HG03045 (cell line): Measurements from ENCODE around the gene MAMLD1.

Experiments
- ATAC-seq: cut with Tn5 transposase; IDR thresholded peaks from one replicate; pipeline ENCODE4 v1.9.1; 2021; ENCODE audit warnings: mild to moderate bottlenecking, moderate library complexity; ENCODE audit not compliant: unreplicated experiment

The MAMLD1 gene

DNA sequence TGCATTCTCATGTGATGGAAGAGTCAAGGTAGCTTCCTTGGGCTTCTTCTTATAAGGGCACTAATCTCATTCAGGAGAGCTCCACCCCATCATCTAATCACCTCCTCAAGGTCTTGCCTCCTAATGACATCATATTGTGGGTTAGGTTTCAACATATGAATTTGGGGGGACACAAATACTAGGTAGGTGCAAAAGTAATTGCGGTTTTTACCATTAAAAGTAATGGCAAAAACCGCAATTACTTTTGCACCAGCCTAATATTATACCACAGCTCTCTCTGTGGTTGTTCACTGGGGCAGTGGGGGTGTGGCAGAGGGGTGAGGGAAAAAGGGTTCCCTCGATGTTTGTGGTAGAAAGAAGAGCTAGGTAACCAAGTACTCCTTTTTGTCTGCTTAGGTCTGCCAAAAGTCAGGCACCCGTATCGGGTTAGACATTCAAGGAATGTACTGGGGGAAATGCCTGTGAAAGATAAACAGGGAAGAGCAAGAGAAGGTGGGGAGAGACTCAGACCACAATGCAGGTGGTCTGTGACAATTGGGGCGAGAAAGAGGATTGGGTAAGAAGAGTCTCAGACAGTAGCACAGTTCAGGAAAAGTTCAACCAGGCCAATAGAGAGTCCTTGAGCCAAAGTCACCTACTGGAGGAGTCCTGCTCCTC lies 126.4 kb downstream of the MAMLD1 start:
- ATAC-seq, result no peak

DNA sequence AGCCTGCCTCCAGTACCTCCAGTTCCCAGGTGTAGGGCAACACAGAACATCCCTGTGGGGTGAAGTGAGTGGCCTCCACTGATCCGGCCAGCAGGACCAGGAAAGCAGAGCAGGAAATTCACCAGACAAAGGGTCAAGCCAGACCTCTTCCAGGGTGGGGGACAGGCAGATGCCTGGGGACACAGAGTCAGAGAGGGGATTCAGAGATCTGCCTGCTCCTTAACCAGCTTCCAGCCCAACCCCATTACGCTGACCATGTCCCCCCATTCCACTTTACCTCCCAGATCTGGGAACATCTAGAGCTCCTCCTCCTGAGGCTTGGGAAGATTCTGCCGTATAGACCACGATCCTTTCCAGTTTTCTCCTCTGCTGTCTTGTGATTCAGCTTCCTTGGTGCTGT lies 132.4 kb downstream of the MAMLD1 start:
- no peak for ATAC-seq

DNA sequence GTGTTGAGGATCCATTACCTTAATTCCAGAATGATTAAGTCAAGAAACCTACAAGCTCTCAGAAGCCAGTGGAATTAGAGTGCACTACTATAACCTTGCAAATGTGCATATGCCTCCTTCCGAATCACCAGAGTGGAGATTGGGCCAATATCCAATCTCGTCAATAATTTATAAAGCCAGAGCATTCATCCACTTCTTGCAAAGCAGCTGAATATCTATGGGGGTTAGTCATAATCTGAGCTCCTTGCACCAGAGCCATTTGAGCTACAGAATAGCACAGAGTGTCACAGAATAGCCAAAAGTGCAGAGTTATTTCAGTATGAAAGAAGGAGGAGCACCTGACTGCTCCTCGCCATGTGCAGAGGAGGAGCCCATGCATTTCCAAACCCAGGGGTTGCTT lies 136.1 kb downstream of the MAMLD1 start:
- ATAC-seq, result no peak

DNA sequence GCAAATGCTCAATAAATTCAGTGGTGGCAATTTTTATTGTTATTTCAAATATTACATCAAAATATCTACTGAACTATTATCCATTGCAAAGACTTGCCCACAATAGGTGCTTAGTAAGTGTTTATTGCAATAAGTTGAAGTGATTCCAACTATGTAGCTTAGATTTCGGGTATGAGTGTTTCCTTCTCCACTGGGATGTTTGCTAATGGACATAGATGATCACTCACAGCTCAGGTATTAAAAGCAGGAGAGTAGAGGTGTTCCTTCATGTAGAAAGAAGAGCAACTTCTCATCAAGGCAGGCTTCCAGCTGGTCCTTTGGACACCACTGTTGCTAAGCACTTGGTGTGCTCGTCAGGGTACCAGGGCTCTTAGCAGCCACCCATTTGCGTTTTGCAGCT lies 139.0 kb downstream of the MAMLD1 start:
- no peak for ATAC-seq

DNA sequence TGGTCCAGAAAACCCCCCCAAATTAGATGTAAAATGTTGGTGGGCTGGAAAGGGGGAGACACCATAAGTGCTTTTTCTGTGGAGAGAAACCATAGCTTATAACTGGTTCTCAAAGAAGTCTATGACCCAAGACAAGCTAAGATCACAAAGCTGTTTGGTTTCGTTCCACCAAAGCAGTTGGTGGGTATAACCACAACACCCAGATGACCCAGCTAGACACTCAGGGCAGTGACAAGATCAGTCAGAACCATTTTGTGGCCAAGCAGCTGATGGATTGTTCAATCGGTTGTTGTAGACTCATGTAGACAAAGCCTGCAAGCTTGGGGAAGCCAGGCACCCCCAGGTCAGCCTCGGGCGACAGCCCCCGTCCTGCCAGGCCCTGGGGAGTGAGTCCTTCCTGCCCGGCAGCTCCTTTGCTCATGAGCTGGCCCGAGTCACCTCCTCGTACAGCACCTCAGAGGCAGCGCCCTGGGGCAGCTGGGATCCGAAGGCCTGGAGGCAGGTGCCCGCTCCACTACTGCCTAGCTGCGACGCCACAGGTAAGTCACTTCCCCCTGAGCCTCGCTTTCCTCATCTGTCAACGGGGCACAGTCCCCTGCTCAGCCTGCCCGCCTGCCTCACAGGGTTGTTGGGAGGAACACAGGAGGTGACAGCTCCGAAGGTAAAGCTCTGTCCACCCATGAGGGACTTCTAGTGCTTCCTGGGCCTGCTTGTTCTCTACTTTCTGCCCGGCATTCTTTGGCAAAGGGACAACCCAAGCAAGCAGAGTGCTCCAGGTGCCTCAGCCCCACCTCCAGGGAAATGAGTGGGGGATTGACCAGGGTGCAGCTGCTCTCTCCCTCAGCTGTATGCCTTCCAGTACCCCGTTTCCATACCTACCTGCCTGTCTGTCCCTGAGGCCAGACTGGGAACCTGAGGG lies 140.1 kb downstream of the MAMLD1 start:
- no peak for ATAC-seq

DNA sequence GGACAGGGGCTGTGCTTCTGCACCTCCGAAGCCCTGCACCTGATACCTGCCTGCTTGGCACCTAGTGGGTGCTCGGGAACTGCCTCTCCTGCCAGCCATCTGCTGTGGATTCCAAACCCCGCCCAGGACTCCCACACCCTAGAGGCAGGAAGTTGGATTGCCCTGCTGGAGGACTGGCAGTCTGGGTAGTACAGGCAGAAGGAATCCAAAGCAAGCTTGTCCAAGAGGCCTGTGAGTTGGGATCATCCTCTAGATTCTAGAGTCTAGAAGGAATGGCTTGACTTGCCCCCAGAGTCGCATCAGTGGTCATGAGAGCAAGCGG lies 140.7 kb downstream of the MAMLD1 start:
- no peak for ATAC-seq

DNA sequence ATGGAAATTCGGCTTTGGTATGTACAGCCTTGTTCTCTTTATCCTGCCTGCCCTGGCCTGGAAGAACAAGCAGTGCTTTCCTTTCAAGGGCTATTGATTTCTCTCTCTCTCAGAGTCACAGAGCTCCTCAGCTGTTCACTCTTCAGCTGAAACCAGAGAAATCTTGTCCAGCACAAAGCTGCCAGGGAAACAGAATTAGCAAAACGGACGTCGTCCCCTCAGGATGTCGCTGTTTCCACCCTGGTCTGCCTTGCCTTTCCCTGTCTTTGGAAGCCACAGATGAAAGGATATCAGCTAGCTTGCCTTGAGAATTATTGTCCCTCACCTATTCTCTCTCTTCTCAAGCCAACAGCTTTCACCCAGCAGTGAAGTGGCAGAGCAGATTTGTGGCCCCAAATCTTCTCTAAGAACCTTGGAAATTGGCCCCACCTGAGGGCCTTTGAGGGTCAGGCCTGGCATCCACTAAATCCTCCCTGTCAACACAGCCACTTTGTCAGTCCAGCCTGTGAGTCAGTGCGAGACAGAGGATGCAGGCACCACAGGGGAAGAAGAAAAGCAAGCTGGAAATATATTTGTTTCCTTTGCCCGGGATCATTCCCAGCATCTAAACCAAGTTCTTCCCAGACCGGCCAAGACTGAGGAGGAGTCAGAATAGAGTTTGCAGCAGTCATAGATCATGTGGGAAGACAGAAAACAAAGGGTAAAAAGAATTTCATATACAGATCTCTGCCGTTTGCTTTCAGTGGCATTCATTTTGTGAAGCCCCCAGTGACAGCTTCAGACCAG lies 141.5 kb downstream of the MAMLD1 start:
- no peak for ATAC-seq

DNA sequence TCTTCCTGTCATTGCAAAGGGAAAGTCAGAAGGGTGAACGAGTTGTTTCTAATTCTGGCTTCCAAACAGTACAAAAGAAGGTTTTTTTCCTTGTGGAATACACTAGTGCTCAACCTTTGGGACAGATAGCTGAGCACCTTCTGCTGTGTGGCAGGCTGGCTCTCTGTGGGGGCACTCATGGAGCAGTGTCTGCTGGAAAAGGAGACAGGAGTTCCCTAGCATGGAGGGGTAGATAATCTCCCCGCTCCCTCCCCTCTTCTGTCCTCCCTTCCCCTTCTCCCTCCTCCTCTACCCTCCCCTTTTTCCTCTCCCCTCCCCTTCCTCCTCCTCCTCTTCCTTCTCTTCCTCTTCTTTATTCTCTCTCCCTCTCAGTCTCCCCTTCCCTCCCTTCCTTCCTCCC lies 142.9 kb downstream of the MAMLD1 start:
- no peak for ATAC-seq

DNA sequence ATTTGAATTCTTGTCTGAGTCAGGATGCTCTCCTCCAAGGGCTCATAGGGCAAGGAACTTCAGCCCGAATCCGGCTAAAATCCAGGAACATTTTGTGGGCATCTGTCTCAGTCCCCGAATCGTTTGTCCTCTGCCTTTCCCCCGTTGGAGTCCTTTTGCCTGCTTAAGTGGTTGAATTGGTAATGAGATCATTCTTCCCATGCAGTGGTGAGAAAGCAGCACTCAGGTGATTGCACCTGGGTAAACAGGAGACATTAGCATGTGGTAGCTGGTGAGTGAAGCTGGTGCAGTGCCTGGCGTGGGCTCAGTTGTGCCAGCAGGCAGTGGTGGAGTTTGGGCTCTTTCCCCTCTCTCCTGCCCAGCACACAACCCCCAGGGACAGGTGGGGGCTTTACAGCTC lies 143.4 kb downstream of the MAMLD1 start:
- no peak for ATAC-seq

DNA sequence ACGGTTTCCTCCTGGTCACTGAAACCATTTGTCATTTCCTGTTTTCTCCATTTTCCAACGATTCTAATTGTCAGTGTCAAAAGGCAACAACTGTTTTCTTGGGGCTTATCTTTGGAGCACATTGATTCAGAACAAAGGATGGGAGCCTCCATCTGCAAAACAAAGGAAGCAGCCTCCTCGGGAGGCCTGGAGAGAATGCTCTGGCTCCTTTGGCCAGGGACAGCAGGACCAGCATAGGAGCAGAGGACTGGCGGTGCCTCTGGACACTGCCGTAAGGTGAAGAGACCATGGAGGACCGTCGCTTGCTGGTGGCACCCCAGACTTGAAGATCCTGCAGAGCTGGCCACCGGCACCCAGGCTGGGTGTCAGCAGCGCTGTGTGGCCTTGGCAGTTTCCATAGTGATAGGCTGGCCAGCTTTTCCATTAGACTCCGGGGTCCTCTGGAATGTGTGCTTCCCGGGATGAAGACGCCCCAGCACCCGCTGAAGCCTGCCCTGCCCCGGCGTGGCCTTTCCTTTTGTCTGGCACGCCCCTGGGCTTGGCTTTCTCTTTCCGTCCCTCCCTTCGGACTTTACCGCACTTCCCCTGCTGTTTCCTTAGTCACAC lies 144.2 kb downstream of the MAMLD1 start:
- ATAC-seq, result no peak

DNA sequence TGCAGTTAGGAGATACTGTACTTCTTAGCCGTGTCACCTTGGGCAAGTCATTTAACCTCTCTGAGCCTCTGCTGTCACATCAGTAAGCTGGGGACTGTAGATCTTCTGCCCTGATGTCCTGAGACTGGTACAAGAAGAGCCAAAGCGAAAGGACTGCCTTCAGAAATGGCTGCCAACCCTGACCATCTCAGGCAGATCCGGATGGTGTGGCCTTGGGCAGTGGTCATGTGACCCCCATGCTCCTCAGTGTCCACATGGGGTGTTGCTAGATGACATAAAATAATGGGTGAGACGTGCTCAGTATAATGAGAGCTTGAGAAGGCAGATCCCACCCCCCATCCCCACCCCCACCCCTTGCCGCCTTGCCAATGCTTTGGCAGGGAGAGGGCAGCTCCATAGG lies 144.9 kb downstream of the MAMLD1 start:
- ATAC-seq, result no peak

DNA sequence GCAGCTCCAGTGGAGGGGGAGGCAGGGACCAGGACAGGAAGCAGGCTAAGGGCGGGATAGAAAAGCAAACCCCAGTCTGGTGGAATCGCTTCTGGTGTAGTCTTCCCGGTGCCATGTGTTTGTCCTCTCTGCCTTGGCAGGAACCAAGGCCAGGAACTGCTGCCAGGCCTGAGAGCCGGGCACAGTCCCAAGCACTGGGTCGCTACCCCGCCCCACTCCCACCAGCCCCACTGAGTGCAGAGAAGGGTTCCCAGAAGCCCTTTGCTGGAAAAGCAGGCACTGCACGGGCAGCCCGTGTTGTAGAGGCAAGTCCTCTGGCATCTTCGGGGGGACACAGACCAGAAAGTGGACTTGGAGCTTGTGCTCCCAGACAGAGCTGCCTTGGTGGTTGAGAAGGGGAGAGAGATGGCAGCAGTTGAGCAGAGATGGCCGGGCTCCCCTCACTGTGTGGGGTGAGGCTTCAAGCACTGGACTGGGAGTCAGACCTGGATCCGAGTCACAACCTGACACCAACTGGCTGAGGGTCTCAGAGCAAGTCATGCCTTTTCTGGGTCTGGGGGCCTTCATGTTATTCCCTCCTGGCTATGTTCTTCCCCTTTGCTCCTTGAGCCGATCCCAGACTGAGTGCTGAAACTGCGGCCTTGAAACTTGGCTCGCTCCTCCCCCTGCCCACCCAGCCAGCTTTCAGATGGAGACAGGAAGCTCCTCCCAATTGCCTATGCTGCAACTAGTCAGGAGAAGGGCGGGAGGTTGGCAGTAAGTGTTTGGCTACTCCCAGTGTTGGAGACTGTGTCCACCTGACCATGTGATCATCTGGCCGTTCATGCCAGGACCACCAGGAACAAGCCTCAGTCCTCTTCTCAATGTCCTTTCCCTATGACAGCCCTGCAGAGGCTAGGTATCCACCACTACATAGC lies 145.6 kb downstream of the MAMLD1 start:
- no peak for ATAC-seq

DNA sequence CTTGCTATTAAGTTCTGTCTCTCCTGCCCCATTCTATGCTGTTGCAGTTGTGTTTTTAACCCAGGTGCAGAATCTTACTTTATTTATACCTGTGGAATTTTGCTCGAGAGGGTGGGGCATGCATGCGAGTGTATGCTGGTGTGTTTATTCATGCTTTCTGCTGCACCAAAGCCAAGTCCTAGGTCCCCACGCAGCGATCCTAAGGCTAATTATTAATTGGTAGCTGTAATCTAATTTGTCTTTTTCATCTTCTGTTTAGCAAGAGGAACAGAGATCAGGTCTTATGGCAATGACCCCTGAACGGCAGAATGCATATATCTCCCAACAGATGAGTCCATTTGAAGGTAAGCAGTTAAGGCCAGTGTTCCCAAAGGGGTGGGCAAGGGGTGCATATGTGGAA lies 146.6 kb downstream of the MAMLD1 start:
- ATAC-seq, result no peak

DNA sequence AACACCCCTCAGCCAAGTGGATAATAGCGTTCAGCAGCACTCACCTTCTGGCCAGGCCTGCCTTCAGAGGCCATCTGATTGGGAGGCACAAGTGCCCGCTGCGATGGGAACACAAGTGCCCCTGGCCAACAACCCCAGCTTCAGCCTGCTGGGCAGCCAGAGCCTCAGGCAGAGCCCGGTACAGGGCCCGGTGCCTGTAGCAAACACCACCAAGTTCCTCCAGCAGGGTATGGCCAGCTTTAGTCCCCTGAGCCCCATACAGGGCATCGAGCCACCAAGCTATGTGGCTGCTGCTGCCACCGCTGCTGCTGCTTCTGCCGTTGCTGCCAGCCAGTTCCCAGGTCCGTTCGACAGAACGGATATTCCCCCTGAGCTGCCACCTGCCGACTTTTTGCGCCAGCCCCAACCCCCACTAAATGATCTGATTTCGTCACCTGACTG lies 149.4 kb downstream of the MAMLD1 start:
- ATAC-seq, result no peak

DNA sequence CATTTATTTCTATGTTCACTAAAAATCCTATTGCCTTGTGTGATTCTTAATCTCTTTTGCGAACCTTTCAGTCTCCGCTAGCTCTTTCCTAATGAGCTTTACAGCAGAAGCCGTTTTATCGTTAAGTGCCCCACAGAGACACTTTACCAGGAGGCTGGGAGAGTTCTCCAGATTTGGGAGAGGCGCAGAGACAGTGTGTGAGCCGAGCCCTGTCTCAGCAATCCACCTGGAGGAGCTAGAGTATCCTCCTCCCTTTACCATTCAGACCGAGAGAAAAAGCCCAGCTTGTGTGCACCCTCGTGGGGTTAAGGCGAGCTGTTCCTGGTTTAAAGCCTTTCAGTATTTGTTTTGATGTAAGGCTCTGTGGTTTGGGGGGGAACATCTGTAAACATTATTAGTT lies 150.4 kb downstream of the MAMLD1 start:
- no peak for ATAC-seq

DNA sequence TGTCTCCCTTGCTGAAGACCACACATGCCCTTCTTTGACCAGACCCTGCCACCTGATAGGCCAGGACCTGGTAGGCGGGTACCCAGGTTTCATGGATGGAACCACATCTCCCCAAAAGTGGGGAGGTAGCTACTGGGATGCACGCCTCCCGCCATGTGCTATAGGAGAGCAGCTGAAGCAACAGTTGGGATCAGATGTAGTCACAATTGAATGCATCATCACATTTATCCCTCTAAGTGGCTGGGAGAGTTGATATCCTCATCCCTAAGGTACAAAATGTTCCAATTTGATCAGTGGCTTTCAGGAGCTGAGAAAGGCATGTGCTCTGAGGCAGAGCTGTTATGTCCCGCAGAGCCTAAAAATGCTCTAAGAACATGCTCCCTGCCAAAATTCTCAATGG lies 151.3 kb downstream of the MAMLD1 start:
- ATAC-seq, result no peak

DNA sequence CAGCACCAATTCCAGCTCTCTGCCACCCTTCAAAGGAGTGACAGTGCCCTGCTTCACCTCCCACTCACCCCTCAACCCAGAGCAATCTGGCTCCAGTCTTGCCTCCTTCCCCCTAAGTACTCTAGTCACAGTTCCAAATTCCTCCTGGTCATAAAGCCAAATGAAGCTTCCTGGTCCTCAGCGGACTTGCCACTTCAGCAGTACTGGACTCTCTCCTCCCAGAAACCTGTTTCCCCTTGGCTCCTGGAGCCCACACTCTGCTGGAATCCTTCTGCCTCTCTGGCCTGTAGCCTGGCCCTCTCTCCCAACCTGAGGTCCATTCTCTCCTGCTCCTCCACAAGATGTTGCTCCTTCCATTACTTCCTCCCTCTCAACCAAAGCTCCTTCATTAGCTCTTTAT lies 152.7 kb downstream of the MAMLD1 start:
- ATAC-seq, result no peak

DNA sequence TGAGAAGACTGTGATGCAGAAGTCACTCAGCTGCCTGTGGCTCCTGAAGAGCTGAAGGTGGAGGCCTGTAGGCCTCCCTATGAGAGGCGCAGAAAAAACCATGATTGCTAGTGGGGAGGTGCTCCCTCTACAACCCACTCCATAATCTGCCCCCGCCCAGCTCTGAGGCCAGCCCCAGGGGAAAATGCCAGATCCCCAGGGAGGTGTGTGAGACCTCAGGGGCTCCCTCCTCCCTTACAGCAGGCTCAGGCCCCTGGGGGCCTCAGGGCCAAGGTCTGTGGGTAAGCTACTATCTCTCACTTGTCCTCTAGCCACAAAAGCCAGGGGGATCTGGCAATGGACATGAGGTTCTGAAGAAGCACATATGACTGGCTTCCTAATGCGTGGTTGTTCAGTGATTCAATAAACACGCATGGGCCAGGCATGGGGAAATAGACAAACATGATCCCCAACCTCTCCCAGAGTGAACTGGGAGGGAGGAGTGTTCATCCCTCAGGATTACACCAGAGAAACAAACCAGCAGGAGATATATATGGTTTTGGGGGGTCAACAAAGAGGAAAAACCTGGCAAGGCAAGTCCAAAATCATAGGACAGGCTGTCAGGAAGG lies 154.3 kb downstream of the MAMLD1 start:
- ATAC-seq, result no peak

DNA sequence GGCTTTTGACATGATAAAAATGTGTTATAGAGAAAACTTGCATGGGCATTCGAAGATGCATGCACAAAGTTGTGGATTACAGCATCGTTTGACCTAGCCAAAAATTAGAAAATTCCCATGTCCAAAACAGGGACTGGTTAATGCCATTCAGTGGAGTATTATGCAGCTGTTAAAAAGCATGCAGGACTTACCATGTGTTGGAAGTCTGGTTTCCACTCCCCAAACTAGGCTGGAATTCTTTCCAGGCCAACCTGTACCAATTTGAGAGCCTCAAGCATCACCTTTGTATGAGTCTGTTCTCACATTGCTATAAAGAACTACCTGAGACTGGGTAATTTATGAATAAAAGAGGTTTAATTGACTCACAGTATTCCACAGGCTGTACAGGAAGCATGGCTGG lies 159.4 kb downstream of the MAMLD1 start:
- no peak for ATAC-seq
